HEK293T (cell line): ENCODE results near the gene SLC2A13.

Experiments used
- BHLHE40 ChIP-seq: fragments of 450-650 bp; IDR thresholded peaks from 2 replicates; pipeline ENCODE4 v1.6.1; 2016; ENCODE audit warnings: mild to moderate bottlenecking, moderate library complexity, borderline replicate concordance
- CTBP1 ChIP-seq: fragments of 450-650 bp; IDR thresholded peaks from 2 replicates; pipeline ENCODE4 v1.6.1; 2016; ENCODE audit warnings: borderline replicate concordance
- ELF4 ChIP-seq: fragments of 450-650 bp; IDR thresholded peaks from 2 replicates; pipeline ENCODE4 v1.6.1; 2017; ENCODE audit warnings: antibody characterized with exemption

GRCh38 chr12:39777465-39777864, 328.4 kb downstream of the SLC2A13 start:
- no peak for TF ChIP-seq CTBP1
- TF ChIP-seq ELF4 = no peak
- TF ChIP-seq BHLHE40 = no peak
